PC-3 (cell line): Measurements from ENCODE around the gene VAPB.

Source experiments
- EZH2 ChIP-seq: fragments of 300-600 bp; sonication (generic); IDR thresholded peaks from one replicate; pipeline ENCODE4 v1.6.1; 2017; ENCODE audit warnings: antibody characterized with exemption, mild to moderate bottlenecking, low read length; ENCODE audit not compliant: unreplicated experiment
- TF ChIP-seq, protein P1 (sequence below): fragments of 300-600 bp; sonication (generic); conservative IDR thresholded peaks from 2 replicates; pipeline ENCODE4 v1.5.1; 2017; ENCODE audit warnings: antibody characterized with exemption, low read depth, mild to moderate bottlenecking, low read length

DNA sequence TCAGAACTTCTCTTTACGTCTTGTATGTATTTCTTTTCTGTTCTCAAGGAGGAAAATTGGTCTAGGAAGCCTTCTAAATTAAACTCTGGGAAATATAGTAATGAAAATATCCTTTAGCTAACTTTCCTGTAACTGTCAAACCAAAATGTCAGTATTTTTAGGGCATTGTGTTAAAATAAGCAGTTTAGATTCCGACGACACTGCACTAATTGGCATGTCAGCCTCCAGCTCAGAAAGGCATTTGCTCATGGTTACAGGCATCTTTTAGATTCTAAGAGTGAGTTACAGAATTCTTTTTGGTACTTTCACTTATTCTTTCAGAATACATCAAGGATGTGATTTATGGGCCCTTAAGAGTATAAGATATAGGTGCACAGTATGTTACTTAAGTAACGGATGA lies 26.1 kb upstream of the VAPB start:
- TF ChIP-seq, protein P1, sequence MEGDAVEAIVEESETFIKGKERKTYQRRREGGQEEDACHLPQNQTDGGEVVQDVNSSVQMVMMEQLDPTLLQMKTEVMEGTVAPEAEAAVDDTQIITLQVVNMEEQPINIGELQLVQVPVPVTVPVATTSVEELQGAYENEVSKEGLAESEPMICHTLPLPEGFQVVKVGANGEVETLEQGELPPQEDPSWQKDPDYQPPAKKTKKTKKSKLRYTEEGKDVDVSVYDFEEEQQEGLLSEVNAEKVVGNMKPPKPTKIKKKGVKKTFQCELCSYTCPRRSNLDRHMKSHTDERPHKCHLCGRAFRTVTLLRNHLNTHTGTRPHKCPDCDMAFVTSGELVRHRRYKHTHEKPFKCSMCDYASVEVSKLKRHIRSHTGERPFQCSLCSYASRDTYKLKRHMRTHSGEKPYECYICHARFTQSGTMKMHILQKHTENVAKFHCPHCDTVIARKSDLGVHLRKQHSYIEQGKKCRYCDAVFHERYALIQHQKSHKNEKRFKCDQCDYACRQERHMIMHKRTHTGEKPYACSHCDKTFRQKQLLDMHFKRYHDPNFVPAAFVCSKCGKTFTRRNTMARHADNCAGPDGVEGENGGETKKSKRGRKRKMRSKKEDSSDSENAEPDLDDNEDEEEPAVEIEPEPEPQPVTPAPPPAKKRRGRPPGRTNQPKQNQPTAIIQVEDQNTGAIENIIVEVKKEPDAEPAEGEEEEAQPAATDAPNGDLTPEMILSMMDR, result no peak
- no peak for TF ChIP-seq EZH2
